Trophoblast cell (in vitro differentiated cells and primary cell): ENCODE measurements around the gene CHCHD3.

ENCODE experiments used
- DNase-seq, 2 donors: peaks; one replicate each; pipeline ENCODE4 v3.0.0-alpha.2; 2016
- H2AFZ ChIP-seq: 2 replicates; pipeline ENCODE4 v1.6.1; 2013; ENCODE audit warnings: low read length, moderate library complexity, mild to moderate bottlenecking; ENCODE audit not compliant: insufficient read depth, poor library complexity
- H2AK5ac ChIP-seq: 2 replicates; pipeline ENCODE4 v1.6.1; 2013; ENCODE audit warnings: mild to moderate bottlenecking, low read length
- H2BK120ac ChIP-seq: 2 replicates; pipeline ENCODE4 v1.6.1; 2013; ENCODE audit warnings: low read length, mild to moderate bottlenecking, moderate library complexity; ENCODE audit not compliant: insufficient read depth, poor library complexity
- H2BK12ac ChIP-seq: 2 replicates; pipeline ENCODE4 v1.6.1; 2013; ENCODE audit warnings: mild to moderate bottlenecking, low read length, moderate library complexity
- H2BK5ac ChIP-seq: 2 replicates; pipeline ENCODE4 v1.6.1; 2013; ENCODE audit warnings: low read length, low read depth, moderate library complexity, mild to moderate bottlenecking; ENCODE audit not compliant: poor library complexity
- H3K14ac ChIP-seq: 2 replicates; pipeline ENCODE4 v1.6.1; 2013; ENCODE audit warnings: mild to moderate bottlenecking, low read length
- H3K18ac ChIP-seq: 2 replicates; pipeline ENCODE4 v1.6.1; 2013; ENCODE audit warnings: mild to moderate bottlenecking, low read length
- H3K23ac ChIP-seq: 2 replicates; pipeline ENCODE4 v1.6.1; 2013; ENCODE audit warnings: low read length
- H3K27ac ChIP-seq: 2 replicates; pipeline ENCODE4 v1.5.1; 2013; ENCODE audit warnings: low read depth, mild to moderate bottlenecking, inconsistent platforms, low read length, moderate library complexity
- H3K27me3 ChIP-seq: 2 replicates; pipeline ENCODE4 v1.6.1; 2013; ENCODE audit warnings: inconsistent platforms, mild to moderate bottlenecking, low read length, moderate library complexity; ENCODE audit not compliant: insufficient read depth
- H3K36me3 ChIP-seq, 2 experiments: 1 replicate in 1 of 2; 2 replicates in 1 of 2; pipeline ENCODE4 v1.6.1; 2013; ENCODE audit warnings: low read length in 2 of 2, mild to moderate bottlenecking in 2 of 2, moderate library complexity in 1 of 2; ENCODE audit not compliant: insufficient read depth in 2 of 2, control insufficient read depth in 1 of 2
- H3K4ac ChIP-seq: 2 replicates; pipeline ENCODE4 v1.6.1; 2013; ENCODE audit warnings: low read depth, mild to moderate bottlenecking, low read length, moderate library complexity
- H3K4me1 ChIP-seq, 2 experiments: 1 replicate in 1 of 2; 2 replicates in 1 of 2; pipeline ENCODE4 v1.6.1; 2013; ENCODE audit warnings: low read length in 2 of 2, mild to moderate bottlenecking in 2 of 2, moderate library complexity in 1 of 2; ENCODE audit not compliant: insufficient read depth in 2 of 2, control insufficient read depth in 1 of 2
- H3K4me2 ChIP-seq: 2 replicates; pipeline ENCODE4 v1.6.1; 2013; ENCODE audit warnings: inconsistent platforms, mild to moderate bottlenecking, low read length, moderate library complexity
- H3K4me3 ChIP-seq: 2 replicates; pipeline ENCODE4 v1.5.1; 2013; ENCODE audit warnings: mild to moderate bottlenecking, low read depth, low read length, inconsistent platforms
- H3K79me1 ChIP-seq: one replicate; pipeline ENCODE4 v1.6.1; 2013; ENCODE audit warnings: low read length
- H3K79me2 ChIP-seq: 2 replicates; pipeline ENCODE4 v1.6.1; 2013; ENCODE audit warnings: low read length, mild to moderate bottlenecking; ENCODE audit not compliant: control insufficient read depth, insufficient read depth, poor library complexity
- H3K9ac ChIP-seq: 2 replicates; pipeline ENCODE4 v1.6.1; 2013; ENCODE audit warnings: mild to moderate bottlenecking, low read length
- H3K9me3 ChIP-seq: 2 replicates; pipeline ENCODE4 v1.6.1; 2013; ENCODE audit warnings: low read depth, mild to moderate bottlenecking, control low read depth, inconsistent platforms, low read length; ENCODE audit not compliant: insufficient read depth
- H4K12ac ChIP-seq: 2 replicates; pipeline ENCODE4 v1.6.1; 2013; ENCODE audit warnings: low read depth, mild to moderate bottlenecking, low read length, moderate library complexity
- H4K8ac ChIP-seq: 2 replicates; pipeline ENCODE4 v1.6.1; 2013; ENCODE audit warnings: low read depth, mild to moderate bottlenecking, low read length, moderate library complexity
- H4K91ac ChIP-seq: one replicate; pipeline ENCODE4 v1.6.1; 2013; ENCODE audit warnings: low read depth, mild to moderate bottlenecking, low read length, moderate library complexity
- WGBS: extraction: QIAGEN DNeasy Blood & Tissue Kit; methylation state at CpG from one replicate; pipeline ENCODE4 v1.1.7; 2013; ENCODE audit warnings: missing lambda C conversion rate; ENCODE audit not compliant: insufficient read length, insufficient coverage; ENCODE audit errors: extremely low coverage; 5-methylcytosine and 5-hydroxymethylcytosine counted together

Gene CHCHD3

DNA sequence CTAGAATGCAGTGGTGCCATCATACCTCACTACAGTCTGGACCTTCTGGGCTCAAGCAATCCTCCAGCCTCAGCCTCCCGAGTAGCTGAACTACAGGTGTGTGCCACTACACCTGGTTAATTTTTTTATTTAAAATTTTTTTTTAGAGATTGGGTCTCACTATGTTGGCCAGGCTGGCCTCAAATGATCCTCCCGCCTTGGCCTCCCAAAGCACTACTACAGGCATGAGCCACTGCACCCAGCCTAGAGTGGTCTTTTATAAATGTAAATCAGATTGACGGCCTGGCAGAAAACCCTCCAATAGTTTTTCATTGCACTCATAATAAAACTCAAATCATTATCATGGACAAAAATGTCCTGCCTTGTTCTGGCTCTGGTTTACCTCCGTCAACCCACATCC, 303.9 kb downstream of the CHCHD3 start:
- H2AK5ac ChIP-seq: no peak overlapping the region
- H3K18ac ChIP-seq: no peak overlapping the region
- no peak overlapping the region for H4K12ac ChIP-seq
- no peaks in the 10 kb centered on the region for H3K36me3 ChIP-seq
- no peak overlapping the region for H2BK120ac ChIP-seq
- H3K27me3 ChIP-seq: no peaks in the 10 kb centered on the region
- no peak for DNase-seq
- WGBS: no CpG with 5 or more reads among the region's 4 CpGs
- no peak overlapping the region for H2BK5ac ChIP-seq
- no peaks in the 10 kb centered on the region for H3K4me1 ChIP-seq
- no peak overlapping the region for H3K14ac ChIP-seq
- H3K79me1 ChIP-seq: no peaks in the 10 kb centered on the region
- H3K4me3 ChIP-seq: no peak overlapping the region
- H3K9me3 ChIP-seq: no peaks in the 10 kb centered on the region
- H3K27ac ChIP-seq: no peak overlapping the region
- H3K4ac ChIP-seq: no peak overlapping the region
- no peak overlapping the region for H4K91ac ChIP-seq
- no peak overlapping the region for H3K9ac ChIP-seq
- H3K23ac ChIP-seq: no peak overlapping the region
- H2AFZ ChIP-seq: no peak overlapping the region
- H4K8ac ChIP-seq: no peak overlapping the region
- H3K79me2 ChIP-seq: no peaks in the 10 kb centered on the region
- no peak overlapping the region for H2BK12ac ChIP-seq
- no peak overlapping the region for H3K4me2 ChIP-seq

DNA sequence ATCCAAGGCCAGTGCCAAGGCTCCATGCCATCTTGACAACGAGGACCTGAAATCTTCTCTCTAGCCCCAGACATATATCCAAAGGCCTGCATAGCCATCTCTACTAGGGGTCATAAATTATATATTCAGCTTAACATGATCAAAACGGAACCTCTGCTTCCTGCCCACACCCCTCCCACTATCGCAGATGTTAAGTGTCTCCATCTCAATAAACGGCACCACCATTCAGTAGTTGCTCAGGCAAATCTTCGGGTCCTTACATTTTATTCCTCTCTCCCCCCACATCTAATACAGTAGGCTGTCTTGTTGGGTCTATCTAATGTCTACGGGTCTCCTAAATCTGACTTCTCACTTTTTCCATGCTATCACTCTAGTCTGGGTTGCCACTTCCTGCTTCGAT, 304.5 kb downstream of the CHCHD3 start:
- H3K9ac ChIP-seq: no peak overlapping the region
- H3K18ac ChIP-seq: no peak overlapping the region
- no peak overlapping the region for H3K4ac ChIP-seq
- no peak overlapping the region for H2BK5ac ChIP-seq
- H3K79me2 ChIP-seq: no peaks in the 10 kb centered on the region
- no peak overlapping the region for H3K4me3 ChIP-seq
- WGBS: no CpG with 5 or more reads among the region's 7 CpGs
- no peak overlapping the region for H3K27ac ChIP-seq
- no peaks in the 10 kb centered on the region for H3K79me1 ChIP-seq
- no peak overlapping the region for H2AFZ ChIP-seq
- no peak overlapping the region for H4K91ac ChIP-seq
- no peak overlapping the region for H2BK120ac ChIP-seq
- no peak overlapping the region for H4K12ac ChIP-seq
- no peak overlapping the region for H3K14ac ChIP-seq
- no peaks in the 10 kb centered on the region for H3K36me3 ChIP-seq
- DNase-seq: no peak
- no peak overlapping the region for H2BK12ac ChIP-seq
- no peaks in the 10 kb centered on the region for H3K9me3 ChIP-seq
- H3K27me3 ChIP-seq: no peaks in the 10 kb centered on the region
- H4K8ac ChIP-seq: no peak overlapping the region
- H2AK5ac ChIP-seq: no peak overlapping the region
- no peaks in the 10 kb centered on the region for H3K4me1 ChIP-seq
- H3K23ac ChIP-seq: no peak overlapping the region
- H3K4me2 ChIP-seq: no peak overlapping the region

DNA sequence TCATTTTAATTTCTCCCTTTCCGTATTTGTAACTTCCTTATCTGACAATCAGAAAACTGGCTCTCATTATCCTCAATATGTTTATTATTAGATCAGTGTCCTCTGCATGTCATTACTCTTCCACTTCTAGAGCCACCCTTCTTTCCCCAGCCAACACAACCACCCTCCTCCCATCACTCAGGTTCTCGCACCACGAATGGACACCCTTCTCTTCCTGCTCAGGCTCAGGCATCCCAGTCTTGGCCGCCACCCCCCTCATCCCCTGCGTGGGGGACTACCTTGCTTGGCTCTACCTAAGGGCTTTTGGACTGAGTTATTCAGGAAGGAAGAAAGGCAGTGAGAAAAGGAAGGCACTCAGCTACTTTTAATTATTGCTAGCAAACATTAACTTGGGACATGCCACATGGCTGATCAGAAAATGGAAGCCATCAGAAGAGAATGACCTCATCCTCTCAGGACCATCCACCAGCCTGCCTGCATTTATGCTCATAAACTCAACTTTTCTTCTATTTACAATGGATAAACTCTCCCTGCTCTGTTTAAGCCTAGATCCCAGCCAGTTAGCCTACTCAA, 305.8 kb downstream of the CHCHD3 start:
- Histone ChIP-seq H3K4me3 (no peak overlapping the region), H3K18ac (no peak overlapping the region), H4K8ac (no peak overlapping the region), H2BK120ac (no peak overlapping the region), H3K9me3 (no peaks in the 10 kb centered on the region), H3K14ac (no peak overlapping the region), H4K12ac (no peak overlapping the region), H2AFZ (no peak overlapping the region), H3K4me2 (no peak overlapping the region), H2BK12ac (no peak overlapping the region), H3K4ac (no peak overlapping the region), H4K91ac (no peak overlapping the region), H2AK5ac (no peak overlapping the region), H3K27me3 (no peaks in the 10 kb centered on the region), H3K79me1 (no peaks in the 10 kb centered on the region), H3K27ac (no peak overlapping the region), H3K79me2 (no peaks in the 10 kb centered on the region), H3K9ac (no peak overlapping the region), H2BK5ac (no peak overlapping the region), H3K4me1 (no peaks in the 10 kb centered on the region), H3K23ac (no peak overlapping the region), H3K36me3 (no peaks in the 10 kb centered on the region)
- WGBS: 100% methylated on average over 1 of the region's 5 CpGs
- DNase-seq: no peak

DNA sequence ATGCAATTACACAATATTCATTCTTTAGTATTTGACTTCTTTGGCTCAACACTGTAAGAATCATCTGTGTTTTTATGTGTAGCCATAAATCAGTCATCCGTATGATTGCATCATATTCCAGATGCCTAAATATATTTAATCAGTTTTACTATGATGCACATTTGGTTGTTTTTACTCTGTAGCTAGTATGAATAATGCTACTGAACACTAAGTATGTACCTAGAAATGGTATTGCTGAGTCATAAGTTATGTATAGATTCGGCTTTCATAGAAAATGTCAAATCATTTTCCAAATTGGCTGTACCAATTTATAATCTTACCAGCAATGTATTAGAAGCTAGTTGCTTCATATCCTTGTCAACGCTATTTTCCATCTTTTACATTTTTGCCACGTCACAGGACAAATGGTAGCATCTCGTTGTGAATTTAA, 308.3 kb downstream of the CHCHD3 start:
- Histone ChIP-seq H2BK12ac (no peak overlapping the region), H3K27me3 (no peaks in the 10 kb centered on the region), H2BK5ac (no peak overlapping the region), H3K4me2 (no peak overlapping the region), H2AK5ac (no peak overlapping the region), H3K14ac (no peak overlapping the region), H4K8ac (no peak overlapping the region), H3K36me3 (no peaks in the 10 kb centered on the region), H3K18ac (no peak overlapping the region), H3K79me1 (no peaks in the 10 kb centered on the region), H3K79me2 (no peaks in the 10 kb centered on the region), H3K9ac (no peak overlapping the region), H4K91ac (no peak overlapping the region), H3K9me3 (peaks cover 2% of the 10 kb centered on the region), H3K23ac (no peak overlapping the region), H4K12ac (no peak overlapping the region), H3K27ac (no peak overlapping the region), H2AFZ (no peak overlapping the region), H3K4me1 (no peaks in the 10 kb centered on the region), H3K4me3 (no peak overlapping the region), H2BK120ac (no peak overlapping the region), H3K4ac (no peak overlapping the region)
- no CpG with 5 or more reads among the region's 5 CpGs for WGBS
- DNase-seq: no peak
